Cortex of kidney (tissue), 1 donor: ENCODE measurements around the gene FXYD4.
A peak's percentile ranks its signal among the peaks of the same experiment; 100 is the strongest.
"Not testable (repeated sequence)": the region's sequence is repeated elsewhere in the genome, so short reads cannot be mapped to it uniquely, and the experiment has no call there.

Experiments used
- DNase-seq: peaks from one replicate; lab custom pipeline; 2025; lab: John Stamatoyannopoulos, UW

FXYD4 gene

GRCh38 chr10:43419997-43420368, 48.5 kb downstream of the FXYD4 start:
- DNase-seq: no peak

GRCh38 chr10:43420369-43421200, 49.1 kb downstream of the FXYD4 start:
- DNase-seq: peak; percentile 48

DNA sequence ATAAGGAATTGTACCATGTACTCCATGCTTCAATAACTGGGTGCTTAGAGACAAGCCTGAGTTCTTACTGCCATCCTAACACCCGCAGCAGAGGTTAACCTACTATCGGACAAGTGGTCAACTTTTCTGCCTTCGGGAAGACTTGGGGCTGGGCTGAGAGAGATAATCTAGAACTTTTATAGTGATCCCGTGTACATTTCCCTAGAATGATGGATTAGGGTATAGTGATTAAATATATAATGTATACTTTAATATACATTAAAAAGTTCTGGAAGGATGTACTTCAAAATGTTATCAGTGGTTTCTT, 49.7 kb downstream of the FXYD4 start:
- DNase-seq: no peak

- no peak for DNase-seq
Observed at GRCh38 chr10:43421519-43421918, 50.1 kb downstream of the FXYD4 start.

- DNase-seq: not testable (repeated sequence)
Observed at GRCh38 chr10:43421944-43422343, 50.5 kb downstream of the FXYD4 start.

GRCh38 chr10:43424416-43424815, 53.0 kb downstream of the FXYD4 start:
- DNase-seq: no peak
